ENCODE data around the gene NR1D1. TPM values are rescaled to one million over a fixed set of nuclear protein-coding genes. Genes with fewer than 3 reads are reported as not detected.
"Not testable (repeated sequence)": the region's sequence is repeated elsewhere in the genome, so short reads cannot be mapped to it uniquely, and the experiment has no call there.

NR1D1 gene
- total and polyA plus RNA-seq, 2 of the 13 experiments (the other 11 are each of a cell fraction or from before 2014, with no cell fraction given) = 2.1 to 2.7 TPM

DNA sequence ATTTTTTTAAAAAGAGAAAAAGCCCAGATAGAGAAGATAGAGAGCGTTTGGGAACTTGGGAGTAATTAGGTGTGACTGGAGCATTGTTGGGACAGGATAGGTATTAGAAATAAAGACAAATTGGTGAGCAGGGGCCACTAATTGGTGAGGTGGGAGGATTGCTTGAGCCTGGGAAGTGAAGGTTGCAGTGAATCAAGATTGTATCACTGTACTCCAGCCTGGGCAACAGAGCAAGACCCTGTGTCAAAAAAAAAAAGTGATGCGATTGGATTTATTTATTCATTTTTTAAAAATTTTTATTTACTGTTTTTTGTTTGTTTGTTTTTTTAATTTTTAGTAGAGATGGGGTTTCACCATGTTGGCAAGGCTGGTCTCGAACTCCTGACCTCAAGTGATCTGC lies 45.1 kb upstream of the NR1D1 start:
- ChIA-PET CTCF (ENCODE audit: low intra/inter-chr PET ratio, low total read pairs) (no interaction called here), POLR2A (interaction anchor here (0.8 kb wide), 1 partner anchor 32 kb away, joined by 3 read pairs; no protein-coding TSS in a partner anchor)
- H2AFZ ChIP-seq (ENCODE audit: low read length) = no peak overlapping the region
- no peak overlapping the region for H3K27ac ChIP-seq (ENCODE audit: extremely low read length, insufficient read depth, low read length)
- H3K27me3 ChIP-seq (ENCODE audit: control insufficient read depth in 1 of 2, insufficient read depth in 2 of 2, low read length in 2 of 2) = no peaks in the 10 kb centered on the region
- no peak for ATAC-seq
- H3K4me1 ChIP-seq (ENCODE audit: insufficient read depth, low read length) = peaks cover 25% of the 10 kb centered on the region
- TF ChIP-seq PITX1 (CRISPR knock-in tag; IDR thresholded peaks at IDR 0.05) (no peak), DMAP1 (CRISPR knock-in tag; IDR thresholded peaks at IDR 0.05) (no peak), MED8 (CRISPR knock-in tag; IDR thresholded peaks at IDR 0.05; ENCODE audit: insufficient replicate concordance) (no peak), KLF13 (CRISPR knock-in tag; IDR thresholded peaks at IDR 0.05) (no peak), GLI4 (CRISPR knock-in tag; IDR thresholded peaks at IDR 0.05; ENCODE audit: borderline replicate concordance) (no peak), ZNF530 (CRISPR knock-in tag; IDR thresholded peaks at IDR 0.05; ENCODE audit: low read depth) (no peak), ZNF331 (CRISPR knock-in tag; IDR thresholded peaks at IDR 0.05) (no peak), ZBTB20 (CRISPR knock-in tag; IDR thresholded peaks at IDR 0.05; ENCODE audit: borderline replicate concordance, low read depth) (no peak)
- TF ChIP-seq, protein P1, sequence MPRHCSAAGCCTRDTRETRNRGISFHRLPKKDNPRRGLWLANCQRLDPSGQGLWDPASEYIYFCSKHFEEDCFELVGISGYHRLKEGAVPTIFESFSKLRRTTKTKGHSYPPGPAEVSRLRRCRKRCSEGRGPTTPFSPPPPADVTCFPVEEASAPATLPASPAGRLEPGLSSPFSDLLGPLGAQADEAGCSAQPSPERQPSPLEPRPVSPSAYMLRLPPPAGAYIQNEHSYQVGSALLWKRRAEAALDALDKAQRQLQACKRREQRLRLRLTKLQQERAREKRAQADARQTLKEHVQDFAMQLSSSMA (CRISPR knock-in tag; IDR thresholded peaks at IDR 0.05) = no peak
- WGBS (ENCODE audit: low lambda C conversion rate) = 98% methylated on average over 3 of the region's 3 CpGs
- no peak overlapping the region for H3K4me2 ChIP-seq (ENCODE audit: low read depth, low read length)
- no peak overlapping the region for H3K4me3 ChIP-seq (replicated peaks in 1 of 3; ENCODE audit: insufficient read depth in 1 of 3, low read depth in 2 of 3, low read length in 3 of 3)
- H3K9me3 ChIP-seq (ENCODE audit: low read length) = no peaks in the 10 kb centered on the region
- peaks cover 25 to 55% of the 10 kb centered on the region in 2 experiments for H3K36me3 ChIP-seq (replicated peaks in 1 of 2; ENCODE audit: control insufficient read depth in 1 of 2, insufficient read depth in 2 of 2, low read length in 2 of 2)
- H3K9ac ChIP-seq (ENCODE audit: insufficient read depth, low read depth, low read length) = no peak overlapping the region
- no peak for DNase-seq (ENCODE audit: low spot score)
- intact Hi-C loops (cut with micrococcal nuclease; ENCODE audit: unreplicated experiment) (no loop called here), in situ Hi-C loops (cut with HindIII; ENCODE audit: extremely low pct_ligation_motif_present, low pct_unique_long_range_greater_than_20kb) (no loop called here)
- BruUV-seq (replicated peaks) = no TSS peak
- FAIRE-seq = no peak
- peaks cover 59% of the 10 kb centered on the region for H3K79me2 ChIP-seq (ENCODE audit: insufficient read depth, low read length)
- 0 out of 2 replicates have a peak, but pooled peaks cover 4% of the 10 kb centered on the region for H4K20me1 ChIP-seq (ENCODE audit: insufficient read depth, low read length)

DNA sequence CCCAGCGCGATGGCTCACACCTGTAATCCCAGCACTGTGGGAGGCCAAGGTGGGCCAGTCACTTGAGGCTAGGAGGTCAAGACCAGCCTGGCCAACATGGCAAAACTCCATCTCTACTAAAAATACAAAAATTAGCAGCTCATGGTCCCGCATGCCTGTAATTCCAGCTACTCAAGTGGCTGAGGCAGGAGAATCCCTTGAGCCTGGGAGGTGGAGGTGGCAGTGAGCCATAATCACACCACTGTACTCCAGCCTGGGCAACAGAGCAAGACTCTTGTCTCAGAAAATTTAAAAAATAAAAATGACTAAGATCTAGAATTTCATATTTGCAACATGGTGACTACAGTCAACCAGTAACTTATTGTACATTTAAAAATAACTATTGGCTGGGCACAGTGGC lies 42.8 kb upstream of the NR1D1 start:
- H3K9ac ChIP-seq (ENCODE audit: insufficient read depth, low read depth, low read length); H4K20me1 ChIP-seq (ENCODE audit: insufficient read depth, low read length); in situ Hi-C loops (cut with HindIII; ENCODE audit: extremely low pct_ligation_motif_present, low pct_unique_long_range_greater_than_20kb); FAIRE-seq; ATAC-seq; H3K9me3 ChIP-seq (ENCODE audit: low read length); BruUV-seq (replicated peaks); H3K27me3 ChIP-seq (ENCODE audit: control insufficient read depth in 1 of 2, insufficient read depth in 2 of 2, low read length in 2 of 2); H3K27ac ChIP-seq (ENCODE audit: extremely low read length, insufficient read depth, low read length); H3K4me3 ChIP-seq (replicated peaks in 1 of 3; ENCODE audit: insufficient read depth in 1 of 3, low read depth in 2 of 3, low read length in 3 of 3); DNase-seq (ENCODE audit: low spot score); H2AFZ ChIP-seq (ENCODE audit: low read length); CTCF ChIA-PET (ENCODE audit: low intra/inter-chr PET ratio, low total read pairs); H3K4me2 ChIP-seq (ENCODE audit: low read depth, low read length): not testable (repeated sequence)
- Histone ChIP-seq H3K36me3 (replicated peaks in 1 of 2; ENCODE audit: control insufficient read depth in 1 of 2, insufficient read depth in 2 of 2, low read length in 2 of 2) (peaks cover 14 to 32% of the 10 kb centered on the region in 2 experiments), H3K79me2 (ENCODE audit: insufficient read depth, low read length) (peaks cover 47% of the 10 kb centered on the region), H3K4me1 (ENCODE audit: insufficient read depth, low read length) (peaks cover 39% of the 10 kb centered on the region)
- WGBS (ENCODE audit: low lambda C conversion rate) = 95% methylated on average over 3 of the region's 3 CpGs
- intact Hi-C loops (cut with micrococcal nuclease; ENCODE audit: unreplicated experiment) = loop anchor here (5.0 kb wide), 1 partner anchor 144 kb away; the partner anchor contains the start of gene CDC6
- POLR2A ChIA-PET = interaction anchor here (0.9 to 1.2 kb wide), 2 partner anchors 30 to 48 kb away, joined by 3 to 10 read pairs; no protein-coding TSS in a partner anchor
